Measurements from ENCODE around the gene ALCAM.

The ALCAM gene

GRCh38 chr3:105466072-105466471 lies 99.4 kb downstream of the ALCAM start:
- DNase-seq (ENCODE audit: low read depth): no peak
- H3K4me3 ChIP-seq (ENCODE audit: low read depth, low read length): no peak overlapping the region

- H3K4me3 ChIP-seq (ENCODE audit: low read depth, low read length): no peak overlapping the region
- DNase-seq (ENCODE audit: low read depth): no peak
These were observed 100.0 kb downstream of the ALCAM start for GRCh38 chr3:105466495-105467404.

- no peak for DNase-seq (ENCODE audit: low read depth)
- H3K4me3 ChIP-seq (ENCODE audit: low read depth, low read length): no peak overlapping the region
These were observed 104.1 kb downstream of the ALCAM start for GRCh38 chr3:105470851-105471250.

- no peak overlapping the region for H3K4me3 ChIP-seq (ENCODE audit: low read depth, low read length)
- DNase-seq (ENCODE audit: low read depth): peak; percentile 73
These were observed 107.0 kb downstream of the ALCAM start for GRCh38 chr3:105473521-105474223.

GRCh38 chr3:105480768-105481167 lies 114.1 kb downstream of the ALCAM start:
- no peak for DNase-seq (ENCODE audit: low read depth)
- no peak overlapping the region for H3K4me3 ChIP-seq (ENCODE audit: low read depth, low read length)

GRCh38 chr3:105483476-105483875 lies 116.8 kb downstream of the ALCAM start:
- H3K4me3 ChIP-seq (ENCODE audit: low read depth, low read length): no peak overlapping the region
- no peak for DNase-seq (ENCODE audit: low read depth)

- no peak for DNase-seq (ENCODE audit: low read depth)
- H3K4me3 ChIP-seq (ENCODE audit: low read depth, low read length): no peak overlapping the region
These were observed 123.3 kb downstream of the ALCAM start for GRCh38 chr3:105490045-105490444.

GRCh38 chr3:105493305-105493892 lies 126.7 kb downstream of the ALCAM start:
- no peak for DNase-seq (ENCODE audit: low read depth)
- H3K4me3 ChIP-seq (ENCODE audit: low read depth, low read length): no peak overlapping the region

GRCh38 chr3:105495021-105495420 lies 128.3 kb downstream of the ALCAM start:
- no peak overlapping the region for H3K4me3 ChIP-seq (ENCODE audit: low read depth, low read length)
- DNase-seq (ENCODE audit: low read depth): no peak

- no peak for DNase-seq (ENCODE audit: low read depth)
- H3K4me3 ChIP-seq (ENCODE audit: low read depth, low read length): no peak overlapping the region
These were observed 129.6 kb downstream of the ALCAM start for GRCh38 chr3:105496343-105496742.

- no peak overlapping the region for H3K4me3 ChIP-seq (ENCODE audit: low read depth, low read length)
- DNase-seq (ENCODE audit: low read depth): no peak
These were observed 130.7 kb downstream of the ALCAM start for GRCh38 chr3:105497386-105497785.

- DNase-seq (ENCODE audit: low read depth): no peak
- H3K4me3 ChIP-seq (ENCODE audit: low read depth, low read length): no peak overlapping the region
These were observed 133.3 kb downstream of the ALCAM start for GRCh38 chr3:105499961-105500360.

GRCh38 chr3:105502333-105502732 lies 135.6 kb downstream of the ALCAM start:
- DNase-seq (ENCODE audit: low read depth): no peak
- H3K4me3 ChIP-seq (ENCODE audit: low read depth, low read length): no peak overlapping the region

GRCh38 chr3:105503191-105503593 lies 136.5 kb downstream of the ALCAM start:
- H3K4me3 ChIP-seq (ENCODE audit: low read depth, low read length): no peak overlapping the region
- DNase-seq (ENCODE audit: low read depth): no peak

GRCh38 chr3:105504440-105504951 lies 137.8 kb downstream of the ALCAM start:
- no peak for DNase-seq (ENCODE audit: low read depth)
- H3K4me3 ChIP-seq (ENCODE audit: low read depth, low read length): no peak overlapping the region

- DNase-seq (ENCODE audit: low read depth): no peak
- H3K4me3 ChIP-seq (ENCODE audit: low read depth, low read length): no peak overlapping the region
These were observed 138.5 kb downstream of the ALCAM start for GRCh38 chr3:105505170-105505569.

- DNase-seq (ENCODE audit: low read depth): no peak
These were observed 144.3 kb downstream of the ALCAM start for GRCh38 chr3:105511031-105511430.

GRCh38 chr3:105512061-105512460 lies 145.4 kb downstream of the ALCAM start:
- no peak for DNase-seq (ENCODE audit: low read depth)

More at GRCh38 chr3:105511031-105511430, 144.3 kb downstream of the ALCAM start:
- no peak overlapping the region for H3K4me3 ChIP-seq (ENCODE audit: low read depth, low read length)

GRCh38 chr3:105513042-105513441 lies 146.3 kb downstream of the ALCAM start:
- DNase-seq (ENCODE audit: low read depth): peak; percentile 58
- no peak overlapping the region for H3K4me3 ChIP-seq (ENCODE audit: low read depth, low read length)

More at GRCh38 chr3:105512061-105512460, 145.4 kb downstream of the ALCAM start:
- no peak overlapping the region for H3K4me3 ChIP-seq (ENCODE audit: low read depth, low read length)

GRCh38 chr3:105513886-105514285 lies 147.2 kb downstream of the ALCAM start:
- no peak overlapping the region for H3K4me3 ChIP-seq (ENCODE audit: low read depth, low read length)
- DNase-seq (ENCODE audit: low read depth): no peak

All from skeletal muscle cell (primary cell).